Measurements from ENCODE around the gene MEGF8.
A peak's percentile ranks its signal among the peaks of the same experiment; 100 is the strongest.

Gene MEGF8

DNA sequence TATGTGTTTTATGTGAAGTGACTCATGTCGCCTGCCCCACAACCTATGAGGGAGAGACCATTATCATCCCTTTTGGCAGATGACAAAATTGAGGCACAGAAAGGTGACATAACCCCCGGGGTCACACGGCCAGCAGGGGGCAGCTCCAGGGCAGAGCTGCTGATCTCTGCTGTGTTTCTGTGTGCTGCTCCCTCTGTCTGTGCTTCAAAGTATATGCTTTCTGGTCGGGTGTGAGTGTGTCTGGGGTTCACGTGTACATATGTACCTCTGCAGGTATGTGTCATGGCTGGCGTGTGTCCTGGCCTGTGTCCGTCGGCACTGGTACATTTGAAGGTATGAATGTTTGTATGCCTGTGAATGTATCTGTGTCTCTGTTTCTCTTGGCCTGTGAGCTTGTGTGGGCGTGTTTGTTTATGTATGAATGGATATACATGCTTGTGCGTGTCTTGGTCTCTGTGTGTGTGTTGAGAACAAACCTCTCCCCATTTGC is 94.7 kb downstream of the MEGF8 start:
- DNase-seq (ENCODE audit: low spot score), result peak; percentile 97

GRCh38 chr19:42421101-42421500 is 95.7 kb downstream of the MEGF8 start:
- DNase-seq (ENCODE audit: low spot score), result no peak

GRCh38 chr19:42421591-42422031 is 96.2 kb downstream of the MEGF8 start:
- DNase-seq (ENCODE audit: low spot score), result no peak

DNA sequence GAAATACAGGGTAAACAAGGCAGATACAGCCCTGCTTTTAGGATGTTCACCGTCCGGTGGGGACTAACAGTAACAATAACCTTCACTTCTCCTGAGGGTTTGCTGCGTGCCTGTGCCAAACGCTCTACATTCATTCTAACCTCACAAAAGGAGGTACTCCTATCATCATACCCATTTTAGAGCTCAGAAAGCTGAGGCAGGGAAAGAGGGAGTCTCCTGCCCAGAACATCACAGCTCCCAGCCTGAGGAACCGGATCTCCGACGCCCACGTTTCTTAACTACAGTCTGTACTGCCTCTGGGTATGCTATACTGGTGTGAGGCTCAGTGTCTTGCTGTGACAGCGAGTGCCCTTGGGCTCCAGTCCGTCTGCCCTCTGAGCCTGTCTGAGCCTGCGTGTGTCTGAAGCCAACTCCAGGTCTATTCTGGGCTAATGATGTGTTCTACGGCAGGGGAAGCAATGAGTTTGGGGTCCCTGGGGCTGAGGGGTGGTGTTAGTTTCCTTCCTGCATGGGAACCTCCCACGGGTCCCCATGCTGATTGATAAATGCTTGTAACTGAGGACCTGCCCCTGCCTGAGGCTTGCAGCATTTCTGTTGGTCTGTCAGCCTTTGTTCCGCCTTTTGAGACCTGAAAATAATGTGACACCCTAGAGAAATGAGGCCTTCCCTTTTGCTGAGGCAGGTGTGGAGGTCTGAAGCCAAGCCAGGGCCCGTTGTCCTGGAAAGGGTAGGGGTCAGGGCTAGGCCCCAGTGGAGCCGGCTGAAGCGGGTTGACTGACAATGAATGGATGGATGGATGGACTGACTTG is 96.9 kb downstream of the MEGF8 start:
- DNase-seq (ENCODE audit: low spot score), result no peak

GRCh38 chr19:42422901-42423461 is 97.5 kb downstream of the MEGF8 start:
- no peak for DNase-seq (ENCODE audit: low spot score)

- DNase-seq (ENCODE audit: low spot score), result no peak
Measured at GRCh38 chr19:42423462-42424344, 98.3 kb downstream of the MEGF8 start.

DNA sequence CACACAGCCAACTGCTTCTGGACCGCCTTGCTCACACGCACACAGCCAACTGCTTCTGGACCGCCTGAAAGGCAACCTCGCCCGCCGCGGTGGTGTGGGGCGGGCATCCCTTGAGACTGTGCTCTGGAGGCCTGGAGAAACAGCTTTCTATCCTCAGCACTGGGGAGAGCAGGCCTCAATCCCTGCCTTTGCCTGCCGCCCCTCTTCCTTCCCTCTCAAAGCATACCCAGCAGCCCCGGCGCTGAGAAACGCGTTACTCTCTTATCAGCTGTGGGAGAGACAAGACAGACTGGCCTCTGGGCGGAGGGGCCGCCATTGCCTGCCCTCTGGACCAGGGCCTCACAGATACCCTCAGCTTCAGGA is 98.9 kb downstream of the MEGF8 start:
- no peak for DNase-seq (ENCODE audit: low spot score)

- DNase-seq (ENCODE audit: low spot score), result no peak
Measured at GRCh38 chr19:42424712-42425131, 99.3 kb downstream of the MEGF8 start.

GRCh38 chr19:42426643-42427042 is 101.2 kb downstream of the MEGF8 start:
- DNase-seq (ENCODE audit: low spot score), result no peak

DNA sequence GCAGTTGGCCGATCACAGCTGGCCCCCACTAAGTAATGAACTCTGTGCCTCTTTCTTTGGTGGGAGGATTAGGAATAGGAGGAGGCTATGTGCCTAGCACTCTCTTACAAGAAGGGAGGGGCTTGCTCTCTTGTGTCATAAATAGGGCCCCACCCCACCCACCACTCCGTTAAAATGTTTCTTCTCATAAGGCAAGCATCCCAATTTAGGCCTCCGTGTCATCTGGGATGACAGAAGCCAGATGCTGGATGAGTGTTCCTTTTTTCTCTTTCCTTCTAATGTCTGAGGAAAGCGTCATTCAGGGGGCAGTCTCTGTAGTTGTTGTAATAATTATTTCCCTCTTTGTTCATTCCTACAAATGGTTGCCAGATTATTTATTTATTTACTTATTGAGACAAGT is 101.9 kb downstream of the MEGF8 start, which contains the start of gene LIPE:
LIPE (minus strand) TSS at position 76 of the 400 bp plus-strand sequence. CDS start 239 bp downstream, outside the sequence.
- DNase-seq (ENCODE audit: low spot score), result no peak

Data from HuH-7.5 (cell line).